NCI-H1105 (cell line): Measurements from ENCODE around the gene PLA2G4F.

Experiments
- DNase-seq: peaks from one replicate; lab custom pipeline; 2025; lab: John Stamatoyannopoulos, UW

The PLA2G4F gene

GRCh38 chr15:42156243-42156922, at the start of gene PLA2G4F:
PLA2G4F (minus strand) TSS chr15:42156636; CDS start chr15:42156549, 87 bp downstream.
- no peak for DNase-seq

GRCh38 chr15:42203891-42204290, 47.5 kb upstream of the PLA2G4F start:
- DNase-seq = no peak

GRCh38 chr15:42202653-42203052, 46.2 kb upstream of the PLA2G4F start:
- no peak for DNase-seq

- DNase-seq = no peak
Observed at GRCh38 chr15:42201801-42202200, 45.4 kb upstream of the PLA2G4F start.

DNA sequence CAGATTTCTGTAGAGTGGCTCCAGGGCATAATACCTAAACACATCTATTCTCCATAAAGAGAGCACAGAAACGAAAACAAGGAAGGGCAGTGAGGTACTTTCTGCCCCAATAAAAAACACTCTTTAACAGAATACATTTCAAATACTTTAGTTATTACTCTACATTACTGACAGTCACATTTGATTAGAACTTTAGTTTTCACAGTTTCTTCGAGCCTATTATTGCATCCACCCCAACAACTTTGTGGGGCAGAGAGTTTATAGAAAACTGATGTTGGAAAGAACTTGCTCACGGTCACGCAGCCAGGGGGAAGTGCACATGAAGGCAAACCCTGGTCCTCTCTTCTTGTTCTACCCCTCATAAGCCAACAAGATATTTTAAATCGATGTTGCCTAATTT, 42.7 kb upstream of the PLA2G4F start:
- DNase-seq = no peak

DNA sequence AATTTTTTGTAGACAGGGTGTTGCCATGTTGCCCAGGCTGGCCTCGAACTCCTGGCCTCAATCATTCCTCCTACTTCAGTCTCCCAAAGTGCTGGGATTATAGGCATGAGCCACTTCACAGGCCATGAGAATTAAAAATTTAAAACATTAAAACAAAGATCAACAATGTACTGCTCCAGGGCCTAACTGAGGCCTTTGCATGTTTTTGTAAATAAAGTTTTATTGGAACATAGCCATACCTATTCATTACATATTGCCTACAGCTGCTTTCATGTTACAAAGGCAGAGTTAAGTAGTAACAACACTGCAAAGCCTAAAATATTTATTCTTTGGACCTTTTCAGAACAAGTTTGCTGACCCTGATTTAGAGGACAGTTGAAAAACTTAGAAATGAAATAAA, 42.1 kb upstream of the PLA2G4F start:
- no peak for DNase-seq

GRCh38 chr15:42194513-42194912, 38.1 kb upstream of the PLA2G4F start:
- DNase-seq = no peak

DNA sequence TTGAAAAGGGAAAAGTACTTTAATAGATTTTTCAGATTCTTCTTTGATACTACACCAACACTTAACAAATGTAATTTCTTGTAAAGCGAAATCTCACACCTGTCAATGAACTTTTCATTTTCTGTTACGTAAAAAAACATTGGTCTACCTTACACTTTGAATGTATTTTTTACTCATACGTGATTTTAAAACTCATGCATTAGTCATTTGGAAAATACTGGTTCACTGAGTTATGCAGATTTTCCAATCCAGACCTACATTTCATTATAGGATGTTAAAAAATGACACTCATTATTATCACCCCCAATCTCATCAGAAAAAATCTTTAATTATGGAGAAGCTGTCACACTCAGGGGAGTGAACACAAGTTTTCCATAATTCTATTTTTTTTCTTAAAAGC, 36.9 kb upstream of the PLA2G4F start:
- no peak for DNase-seq

DNA sequence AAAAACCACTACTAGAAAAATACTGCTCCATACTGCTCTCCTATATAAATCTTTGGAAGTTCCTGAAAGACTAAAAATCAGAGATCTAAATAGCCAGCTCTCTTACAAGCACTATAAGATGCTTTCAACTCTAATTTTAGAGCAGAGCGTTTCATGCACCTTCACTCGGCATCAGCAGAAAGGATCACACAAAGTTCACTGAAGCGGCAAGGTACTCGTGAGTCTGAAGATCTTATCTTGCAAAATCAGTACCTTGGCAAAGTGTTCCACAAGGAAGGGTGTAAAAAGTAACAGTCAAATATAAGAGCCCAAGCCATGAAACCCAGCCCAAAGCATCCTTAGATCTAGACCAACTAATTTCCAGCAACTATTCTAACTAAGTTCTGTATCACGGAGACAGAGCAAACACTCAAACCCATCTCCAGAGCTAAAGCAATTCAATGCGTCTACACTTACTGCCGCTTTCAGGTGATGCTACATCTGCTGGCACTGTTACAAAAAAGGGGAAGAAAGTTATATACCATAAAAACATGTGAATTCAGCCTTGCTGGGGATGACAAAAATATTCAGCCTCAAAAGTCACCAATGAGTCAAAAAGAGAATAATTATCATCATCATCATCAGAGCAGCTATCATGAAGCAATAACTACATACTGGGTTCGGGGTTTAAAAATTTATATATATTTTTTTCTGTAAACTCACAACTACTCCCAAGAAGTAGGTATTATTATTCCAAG, 35.3 kb upstream of the PLA2G4F start:
- DNase-seq = no peak

DNA sequence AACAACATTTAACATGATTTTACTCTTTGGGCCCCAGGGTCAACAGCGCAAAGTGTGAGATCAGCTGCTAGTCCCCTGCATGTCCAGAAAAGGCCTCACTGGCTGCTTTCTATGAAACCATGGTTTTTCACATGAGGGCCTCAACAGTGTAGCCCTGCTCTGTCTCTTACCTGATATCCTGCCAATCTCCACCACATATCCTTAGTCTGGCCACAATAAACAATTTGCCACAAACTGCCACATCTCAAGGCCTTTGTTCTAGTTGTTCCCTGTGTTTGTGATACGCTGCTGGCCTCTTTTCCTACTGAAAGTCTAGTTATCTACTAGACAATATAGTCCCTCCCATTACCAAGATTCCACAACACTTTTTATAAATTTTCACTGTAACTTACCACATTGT, 33.9 kb upstream of the PLA2G4F start:
- DNase-seq = no peak

DNA sequence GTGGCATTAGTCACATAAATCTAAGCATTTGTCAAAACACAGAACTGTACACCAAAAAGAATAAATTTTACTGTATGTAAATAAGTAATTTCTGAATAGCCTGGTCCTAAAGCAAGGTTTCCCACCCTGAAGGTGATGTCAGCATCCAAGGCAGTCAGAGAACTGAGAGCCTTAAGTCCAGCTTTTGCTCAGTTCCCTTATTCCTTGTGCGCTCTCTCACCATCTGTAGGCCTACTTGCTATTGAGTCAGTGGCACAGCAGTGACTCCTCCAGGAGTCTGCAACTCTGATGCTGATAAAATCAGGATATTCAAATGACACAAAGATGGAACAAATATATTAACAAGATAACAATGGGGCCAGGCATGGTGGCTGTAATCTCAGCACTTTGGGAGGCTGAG, 29.4 kb upstream of the PLA2G4F start:
- no peak for DNase-seq

DNA sequence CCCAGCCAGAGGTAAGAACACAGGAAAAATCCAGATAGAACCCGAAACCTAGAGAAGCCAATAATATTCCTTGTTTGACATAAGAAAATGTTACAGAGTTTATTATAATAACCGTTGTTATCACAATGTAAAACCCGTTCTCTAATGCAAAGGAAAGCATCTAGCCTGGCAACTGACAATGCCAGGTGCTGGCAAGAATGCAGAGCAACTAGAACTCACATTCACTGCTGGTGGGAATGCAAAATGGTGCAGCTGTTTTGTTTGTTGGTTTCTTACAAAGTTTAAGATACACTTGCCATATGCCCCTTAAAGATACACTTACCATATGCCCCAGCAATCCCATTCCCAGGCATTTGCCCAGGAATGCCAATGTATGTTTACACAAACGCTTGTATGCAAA, 28.3 kb upstream of the PLA2G4F start:
- DNase-seq = no peak

GRCh38 chr15:42184296-42184695, 27.9 kb upstream of the PLA2G4F start:
- no peak for DNase-seq

DNA sequence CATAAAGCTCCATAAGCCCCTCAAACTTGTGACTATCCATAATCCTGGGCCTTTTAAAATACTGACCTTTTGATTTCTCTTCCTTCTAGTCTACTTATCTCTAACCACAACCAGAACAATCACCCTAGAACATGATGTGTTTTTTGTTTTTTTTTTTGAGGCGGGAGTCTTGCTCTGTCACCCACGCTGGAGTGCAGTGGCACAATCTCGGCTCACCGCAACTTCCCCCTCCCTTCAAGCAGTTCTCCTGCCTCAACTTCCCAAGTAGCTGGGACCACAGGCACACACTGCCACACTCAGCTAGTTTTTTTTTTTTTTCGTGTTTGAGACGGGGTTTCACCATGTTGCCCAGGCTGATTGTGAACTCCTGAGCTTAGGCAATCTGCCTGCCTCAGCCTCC, 26.5 kb upstream of the PLA2G4F start:
- no peak for DNase-seq

DNA sequence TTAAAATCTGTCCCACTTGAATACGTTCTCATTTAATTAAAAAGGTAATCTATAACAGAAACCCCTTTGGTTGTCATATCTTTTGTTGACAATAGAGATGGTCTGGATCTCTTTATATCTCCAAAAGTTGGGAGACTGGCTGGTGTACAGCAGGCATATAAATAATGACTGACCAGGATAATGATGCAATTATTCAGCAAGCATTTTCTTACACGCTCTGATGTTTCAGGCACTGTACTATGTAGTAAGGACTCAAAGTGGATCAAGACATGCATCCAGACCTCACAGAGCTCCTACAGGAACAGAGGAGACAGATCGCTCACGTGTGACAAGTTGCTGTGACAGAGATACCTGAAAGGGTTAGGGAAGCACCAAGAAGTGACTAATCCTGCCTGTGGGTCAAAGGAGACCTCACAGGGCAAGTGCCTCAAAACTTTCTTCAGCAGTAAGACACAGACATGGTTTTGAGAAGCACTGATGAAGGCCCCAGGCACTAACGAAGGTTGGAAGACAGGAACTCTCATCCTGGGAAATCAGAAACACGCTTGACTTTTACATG, 26.0 kb upstream of the PLA2G4F start:
- no peak for DNase-seq

GRCh38 chr15:42178056-42178455, 21.6 kb upstream of the PLA2G4F start:
- DNase-seq = no peak

GRCh38 chr15:42175671-42176070, 19.2 kb upstream of the PLA2G4F start:
- DNase-seq = no peak

DNA sequence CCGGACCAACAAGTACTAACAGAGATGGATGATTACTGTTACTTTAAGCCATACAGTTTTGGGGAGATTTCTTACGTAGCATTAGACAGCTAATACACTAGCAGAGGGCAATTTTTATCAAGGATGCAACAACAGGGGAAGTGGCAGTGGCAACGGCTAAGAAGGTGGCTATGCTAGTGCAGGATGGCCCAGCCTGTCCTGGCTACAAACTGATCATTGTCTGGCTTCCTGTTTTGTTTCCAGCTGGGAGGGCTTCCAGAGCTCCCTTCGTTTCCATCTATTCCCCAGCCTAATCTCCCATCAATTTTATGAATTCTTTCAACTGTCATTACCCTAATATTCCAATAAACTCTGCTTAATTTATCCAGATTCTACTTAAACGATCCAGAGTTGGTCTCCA, 16.0 kb upstream of the PLA2G4F start:
- no peak for DNase-seq

DNA sequence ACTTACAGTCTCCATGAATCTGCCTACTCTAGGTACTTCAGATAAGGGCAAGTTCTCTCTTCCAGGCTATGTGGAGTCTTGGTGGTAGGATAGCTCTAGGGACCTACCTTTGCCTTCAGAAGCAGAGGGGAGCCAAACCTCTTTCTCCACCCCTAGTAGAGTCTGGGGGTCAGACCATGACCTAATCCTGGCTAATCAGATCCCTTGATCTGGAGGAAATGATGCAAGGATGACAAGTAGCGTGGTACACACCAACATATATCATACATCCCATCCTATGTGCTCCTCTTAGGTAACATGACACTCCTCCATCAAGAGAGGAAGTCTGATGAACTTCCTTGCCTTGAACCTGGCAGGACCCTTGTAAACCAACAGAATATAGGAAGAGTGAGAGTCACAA, 15.4 kb upstream of the PLA2G4F start:
- no peak for DNase-seq

GRCh38 chr15:42171122-42171521, 14.7 kb upstream of the PLA2G4F start:
- no peak for DNase-seq

DNA sequence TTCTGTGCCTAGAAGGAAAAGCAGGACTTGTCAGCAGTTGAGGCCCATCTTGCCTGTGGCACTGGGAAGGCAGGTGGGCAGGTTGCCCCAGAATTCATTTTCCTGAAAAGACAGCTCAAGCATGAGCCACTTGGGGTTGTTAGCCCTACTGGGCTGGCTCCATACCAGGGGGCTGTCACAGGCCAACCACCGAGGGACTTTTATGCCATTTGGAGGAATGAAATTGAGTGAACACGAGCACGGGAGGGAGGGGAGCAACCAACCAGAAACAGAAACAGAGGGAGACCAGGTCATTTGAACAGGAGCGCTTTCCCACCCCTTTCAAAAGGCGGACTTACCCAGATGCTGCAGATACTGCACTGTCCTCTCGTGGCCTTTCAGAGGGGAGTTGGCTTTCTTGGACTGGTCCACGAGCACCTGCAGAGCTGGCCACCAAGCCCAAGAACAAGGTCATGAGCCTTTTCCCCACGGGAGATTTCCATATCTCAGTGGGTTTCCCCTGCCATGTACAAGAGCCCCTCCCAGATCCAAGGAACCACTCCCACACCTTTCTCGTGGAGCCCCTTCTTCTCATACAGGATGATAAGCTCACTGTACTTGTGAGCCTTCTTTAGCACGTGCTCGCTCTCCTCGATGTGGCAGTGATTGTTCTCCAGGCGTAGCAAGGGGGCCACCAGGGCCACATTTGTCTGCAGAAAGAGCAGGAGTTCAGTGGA, 9.9 kb upstream of the PLA2G4F start:
- DNase-seq = no peak

- no peak for DNase-seq
Observed at GRCh38 chr15:42165106-42165505, 8.7 kb upstream of the PLA2G4F start.
